TTC549 (cell line): Measurements from ENCODE around the gene TSHR.
"Not testable (repeated sequence)": the region's sequence is repeated elsewhere in the genome, so short reads cannot be mapped to it uniquely, and the experiment has no call there.

Experiments
- FAIRE-seq: peaks from 2 replicates; lab custom pipeline; 2012; peaks lifted over from hg19 to GRCh38; lab: Jason Lieb, UNC

The TSHR gene

GRCh38 chr14:80955416-80955941, at the start of gene TSHR:
TSHR (plus strand) TSS chr14:80955621; CDS start chr14:80955681, 60 bp downstream.
- no peak for FAIRE-seq

- FAIRE-seq = no peak
Measured at GRCh38 chr14:80906336-80906735, 49.1 kb upstream of the TSHR start.

- no peak for FAIRE-seq
Measured at GRCh38 chr14:80906946-80907345, 48.5 kb upstream of the TSHR start.

- FAIRE-seq = not testable (repeated sequence)
Measured at GRCh38 chr14:80912013-80912412, 43.4 kb upstream of the TSHR start.

GRCh38 chr14:80919622-80920021, 35.8 kb upstream of the TSHR start:
- FAIRE-seq = no peak

- FAIRE-seq = no peak
Measured at GRCh38 chr14:80923368-80923767, 32.1 kb upstream of the TSHR start.

GRCh38 chr14:80924365-80925103, 30.9 kb upstream of the TSHR start:
- FAIRE-seq = no peak

- FAIRE-seq = no peak
Measured at GRCh38 chr14:80926397-80927082, 28.9 kb upstream of the TSHR start.

- FAIRE-seq = no peak
Measured at GRCh38 chr14:80927083-80927989, 28.1 kb upstream of the TSHR start.

- FAIRE-seq = no peak
Measured at GRCh38 chr14:80930095-80930494, 25.3 kb upstream of the TSHR start.

- no peak for FAIRE-seq
Measured at GRCh38 chr14:80930836-80931389, 24.5 kb upstream of the TSHR start.

- FAIRE-seq = no peak
Measured at GRCh38 chr14:80933282-80933681, 22.1 kb upstream of the TSHR start.

GRCh38 chr14:80933686-80934085, 21.7 kb upstream of the TSHR start:
- no peak for FAIRE-seq

GRCh38 chr14:80940146-80940545, 15.3 kb upstream of the TSHR start:
- FAIRE-seq = no peak

- FAIRE-seq = peak; percentile 98
Measured at GRCh38 chr14:80941241-80942185, 13.9 kb upstream of the TSHR start, which contains the start of gene CEP128. CEP128 (minus strand) TSS chr14:80941738.

- no peak for FAIRE-seq
Measured at GRCh38 chr14:80942191-80942600, 13.2 kb upstream of the TSHR start.

GRCh38 chr14:80944861-80945617, 10.4 kb upstream of the TSHR start:
- FAIRE-seq = no peak

GRCh38 chr14:80946187-80946586, 9.2 kb upstream of the TSHR start:
- FAIRE-seq = no peak

GRCh38 chr14:80946797-80947196, 8.6 kb upstream of the TSHR start:
- FAIRE-seq = no peak

- FAIRE-seq = no peak
Measured at GRCh38 chr14:80948291-80948690, 7.1 kb upstream of the TSHR start.
